GM19193 (cell line): Measurements from ENCODE around the gene ACAP3.
A peak's percentile ranks its signal among the peaks of the same experiment; 100 is the strongest.

Source experiments
- POLR2A ChIP-seq: IDR thresholded peaks from 4 replicates; pipeline ENCODE4 v1.6.1; 2011; ENCODE audit not compliant: insufficient read depth, insufficient read length; ENCODE audit errors: extremely low read depth

ACAP3 gene

GRCh38 chr1:1307923-1308755 is at the start of gene ACAP3, which contains the start of gene PUSL1:
Gene ACAP3 (minus strand): TSS chr1:1307930. CDS start chr1:1307815, 115 bp downstream.
Gene PUSL1 (plus strand): TSS chr1:1308597. CDS start chr1:1308644, 47 bp downstream.
- TF ChIP-seq POLR2A = peak; percentile 63

- TF ChIP-seq POLR2A = no peak
Measured at GRCh38 chr1:1356796-1357401, 49.2 kb upstream of the ACAP3 start.

- TF ChIP-seq POLR2A = no peak
Measured at GRCh38 chr1:1356166-1356795, 48.6 kb upstream of the ACAP3 start.

- TF ChIP-seq POLR2A = no peak
Measured at GRCh38 chr1:1355416-1355815, 47.7 kb upstream of the ACAP3 start.

GRCh38 chr1:1354271-1355247 is 46.8 kb upstream of the ACAP3 start:
- no peak for TF ChIP-seq POLR2A

GRCh38 chr1:1353389-1354151 is 45.8 kb upstream of the ACAP3 start:
- no peak for TF ChIP-seq POLR2A

- TF ChIP-seq POLR2A = no peak
Measured at GRCh38 chr1:1352786-1353388, 45.2 kb upstream of the ACAP3 start.

GRCh38 chr1:1351511-1352427 is 44.0 kb upstream of the ACAP3 start:
- TF ChIP-seq POLR2A = no peak

- TF ChIP-seq POLR2A = peak; percentile 70
Measured at GRCh38 chr1:1349256-1350012, 41.7 kb upstream of the ACAP3 start, which contains the start of gene DVL1. Gene DVL1 (minus strand): TSS chr1:1349418. CDS start chr1:1349065, 353 bp downstream.

- no peak for TF ChIP-seq POLR2A
Measured at GRCh38 chr1:1348420-1349255, 40.9 kb upstream of the ACAP3 start.

- TF ChIP-seq POLR2A = no peak
Measured at GRCh38 chr1:1347663-1348419, 40.1 kb upstream of the ACAP3 start.
